Left ventricle myocardium inferior (tissue), 1 donor: ENCODE measurements around the gene CUTA. TPM values are rescaled to one million over a fixed set of nuclear protein-coding genes. Genes with fewer than 3 reads are reported as not detected.

Source experiments
- DNase-seq: peaks from one replicate; pipeline ENCODE4 v3.0.0-alpha.2; 2020
- H3K27ac ChIP-seq: fragments of 200-600 bp; replicated peaks from 2 replicates; pipeline ENCODE4 v1.8.0; 2021
- H3K27me3 ChIP-seq: fragments of 200-600 bp; 2 replicates; pipeline ENCODE4 v1.8.0; 2021; ENCODE audit warnings: low read depth
- H3K36me3 ChIP-seq: fragments of 200-600 bp; 2 replicates; pipeline ENCODE4 v1.8.0; 2021
- H3K4me1 ChIP-seq: fragments of 200-600 bp; 2 replicates; pipeline ENCODE4 v1.8.0; 2021
- H3K4me3 ChIP-seq: fragments of 200-600 bp; 2 replicates; pipeline ENCODE4 v1.8.0; 2021; ENCODE audit warnings: mild to moderate bottlenecking, moderate library complexity
- H3K9me3 ChIP-seq: fragments of 200-600 bp; replicated peaks from 2 replicates; pipeline ENCODE4 v1.8.0; 2021
- intact Hi-C: fragments of 100-400 bp; cut with micrococcal nuclease; formaldehyde crosslinking; loops from one replicate; pipeline ENCODE4 v1.11.0; 2022
- total RNA-seq: library from RNA; stranded (reverse); fragmentation: NEBNext Ultra II Directional; extraction: Animal tissue kit (Norgen Biotek cat#: 25700); gene quantifications from one replicate; pipeline ENCODE4 v1.2.1, GENCODE V29; 2021
- TF ChIP-seq, protein P1 (sequence below): fragments of 200-600 bp; IDR thresholded peaks from 2 replicates; pipeline ENCODE4 v1.8.0; 2021; ENCODE audit warnings: antibody characterized with exemption, mild to moderate bottlenecking, borderline replicate concordance
- donor health status: DM: no; HTN: yes; CAD: no; lungs with severe emphysema.

CUTA gene
- total RNA-seq, 1 donor from 2014 or later, result 107 TPM

GRCh38 chr6:33391922-33392594 lies 25.8 kb downstream of the CUTA start:
- TF ChIP-seq, protein P1, sequence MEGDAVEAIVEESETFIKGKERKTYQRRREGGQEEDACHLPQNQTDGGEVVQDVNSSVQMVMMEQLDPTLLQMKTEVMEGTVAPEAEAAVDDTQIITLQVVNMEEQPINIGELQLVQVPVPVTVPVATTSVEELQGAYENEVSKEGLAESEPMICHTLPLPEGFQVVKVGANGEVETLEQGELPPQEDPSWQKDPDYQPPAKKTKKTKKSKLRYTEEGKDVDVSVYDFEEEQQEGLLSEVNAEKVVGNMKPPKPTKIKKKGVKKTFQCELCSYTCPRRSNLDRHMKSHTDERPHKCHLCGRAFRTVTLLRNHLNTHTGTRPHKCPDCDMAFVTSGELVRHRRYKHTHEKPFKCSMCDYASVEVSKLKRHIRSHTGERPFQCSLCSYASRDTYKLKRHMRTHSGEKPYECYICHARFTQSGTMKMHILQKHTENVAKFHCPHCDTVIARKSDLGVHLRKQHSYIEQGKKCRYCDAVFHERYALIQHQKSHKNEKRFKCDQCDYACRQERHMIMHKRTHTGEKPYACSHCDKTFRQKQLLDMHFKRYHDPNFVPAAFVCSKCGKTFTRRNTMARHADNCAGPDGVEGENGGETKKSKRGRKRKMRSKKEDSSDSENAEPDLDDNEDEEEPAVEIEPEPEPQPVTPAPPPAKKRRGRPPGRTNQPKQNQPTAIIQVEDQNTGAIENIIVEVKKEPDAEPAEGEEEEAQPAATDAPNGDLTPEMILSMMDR, result no peak
- intact Hi-C loops, result no loop called here

DNA sequence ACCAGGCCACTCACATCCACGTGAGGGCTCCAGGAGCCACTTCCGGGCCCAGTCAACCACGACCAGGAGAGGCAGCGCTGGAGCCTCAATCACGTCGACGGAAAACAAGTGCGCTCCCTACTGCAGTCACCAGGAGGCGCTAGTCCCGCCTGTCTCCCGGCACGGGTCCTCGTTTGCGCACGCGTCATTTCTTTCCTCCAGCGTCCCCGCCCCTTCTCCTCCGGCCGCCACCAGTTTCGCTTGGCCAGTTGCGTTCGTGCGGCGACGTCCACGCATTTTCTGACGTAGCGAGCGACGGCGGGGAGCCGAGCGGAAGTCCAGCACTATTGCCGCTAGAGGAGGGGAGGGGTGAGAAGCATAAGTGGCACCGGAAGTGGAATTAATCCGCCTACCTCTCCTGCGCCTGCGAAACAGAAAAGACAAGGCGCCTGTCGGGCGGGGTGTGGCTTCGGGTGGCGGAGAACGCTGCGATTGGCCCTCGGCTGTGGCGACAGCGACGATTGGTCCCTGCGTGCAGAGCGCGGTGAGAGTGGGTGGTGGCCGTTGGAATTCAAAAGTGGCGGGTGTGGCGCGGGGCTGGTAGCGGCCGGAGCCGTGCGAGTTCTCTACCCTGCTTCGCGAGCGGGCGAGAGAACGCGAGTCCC lies 26.5 kb downstream of the CUTA start, which contains the start of gene KIFC1:
Gene KIFC1 (plus strand): TSS at position 546 of the 644 bp plus-strand sequence. CDS start 163 bp downstream, outside the sequence.
- no peaks in the 10 kb centered on the region for H3K27me3 ChIP-seq
- H3K27ac ChIP-seq, result peak within 1 kb of the TSS; percentile 94
- no peaks in the 10 kb centered on the region for H3K36me3 ChIP-seq
- no peaks in the 10 kb centered on the region for H3K9me3 ChIP-seq
- H3K4me3 ChIP-seq, result peak within 1 kb of the TSS; percentile 68
- H3K4me1 ChIP-seq, result peaks cover 14% of the 10 kb centered on the region
- intact Hi-C loops, result no loop called here
- DNase-seq, result peak; percentile 99
- TF ChIP-seq, protein P1, result peak; percentile 99

More at GRCh38 chr6:33391922-33392594, 25.8 kb downstream of the CUTA start:
- no peaks in the 10 kb centered on the region for H3K9me3 ChIP-seq
- peaks cover 14% of the 10 kb centered on the region for H3K4me1 ChIP-seq
- H3K4me3 ChIP-seq, result peak overlapping the region; percentile 68
- DNase-seq, result no peak
- no peaks in the 10 kb centered on the region for H3K27me3 ChIP-seq
- H3K27ac ChIP-seq, result peak overlapping the region; percentile 94
- H3K36me3 ChIP-seq, result no peaks in the 10 kb centered on the region

- intact Hi-C loops, result no loop called here
- H3K9me3 ChIP-seq, result no peaks in the 10 kb centered on the region
- H3K4me1 ChIP-seq, result peaks cover 14% of the 10 kb centered on the region
- H3K36me3 ChIP-seq, result no peaks in the 10 kb centered on the region
- H3K4me3 ChIP-seq, result peak overlapping the region; percentile 68
- peak overlapping the region; percentile 94 for H3K27ac ChIP-seq
- TF ChIP-seq, protein P1, result no peak
- H3K27me3 ChIP-seq, result no peaks in the 10 kb centered on the region
- DNase-seq, result no peak
Measured at GRCh38 chr6:33390767-33391277, 27.1 kb downstream of the CUTA start.

DNA sequence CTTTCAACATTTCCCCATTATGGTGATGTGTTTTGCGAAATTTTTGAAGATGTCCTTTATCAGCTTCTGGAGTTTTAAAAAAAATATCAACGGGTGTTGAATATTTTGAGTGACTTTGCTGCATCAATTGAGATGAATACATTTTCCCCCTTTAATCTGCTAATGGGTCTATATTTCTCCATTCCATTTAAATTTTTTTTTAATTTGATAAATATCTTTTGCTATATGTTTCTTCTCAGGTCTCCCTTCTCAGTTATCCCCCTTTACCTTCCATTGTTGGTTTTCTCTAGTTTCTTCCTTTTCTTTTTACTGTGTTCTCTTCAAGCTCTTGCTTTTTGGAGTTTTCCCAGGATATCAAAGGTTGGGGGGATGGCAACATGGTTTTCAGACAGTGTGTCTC lies 27.7 kb downstream of the CUTA start:
- Histone ChIP-seq H3K4me1 (peaks cover 14% of the 10 kb centered on the region), H3K9me3 (no peaks in the 10 kb centered on the region), H3K27me3 (no peaks in the 10 kb centered on the region), H3K27ac (no peak overlapping the region), H3K36me3 (no peaks in the 10 kb centered on the region), H3K4me3 (no peak overlapping the region)
- no peak for DNase-seq
- intact Hi-C loops, result no loop called here
- TF ChIP-seq, protein P1, result no peak

- Histone ChIP-seq H3K27ac (no peak overlapping the region), H3K27me3 (no peaks in the 10 kb centered on the region), H3K36me3 (no peaks in the 10 kb centered on the region), H3K4me3 (no peak overlapping the region), H3K4me1 (no peaks in the 10 kb centered on the region), H3K9me3 (no peaks in the 10 kb centered on the region)
- intact Hi-C loops, result no loop called here
- no peak for DNase-seq
- TF ChIP-seq, protein P1, result peak; percentile 35
Measured at GRCh38 chr6:33384581-33385020, 33.3 kb downstream of the CUTA start.
